Effector memory CD8-positive, alpha-beta T cell (primary cell): Measurements from ENCODE around the gene GPC1.

Source experiments
- ATAC-seq: fragments of 150-1000 bp; cut with Tn5 transposase; replicated peaks from 2 replicates; pipeline ENCODE4 v1.10.0; 2021; ENCODE audit warnings: mild to moderate bottlenecking, moderate library complexity
- DNase-seq, 3 experiments: peaks; one replicate each; pipeline ENCODE4 v3.0.0; 2021
- H3K27ac Mint-ChIP-seq, 2 donors: one replicate each; pipeline ENCODE4 v1.8.0; 2022; ENCODE audit warnings: mild to moderate bottlenecking in 2 of 2, mixed read lengths in 2 of 2, moderate library complexity in 2 of 2
- H3K27me3 Mint-ChIP-seq, 2 donors: one replicate each; pipeline ENCODE4 v1.8.0; 2022; ENCODE audit warnings: mixed read lengths in 2 of 2
- H3K36me3 Mint-ChIP-seq: one replicate; pipeline ENCODE4 v1.8.0; 2022; ENCODE audit warnings: mild to moderate bottlenecking, moderate library complexity, mixed read lengths; ENCODE audit not compliant: insufficient read depth
- H3K4me1 Mint-ChIP-seq, 2 donors: one replicate each; pipeline ENCODE4 v1.8.0; 2022; ENCODE audit warnings: low read depth in 2 of 2, mixed read lengths in 2 of 2
- H3K4me3 Mint-ChIP-seq, 2 donors: one replicate each; pipeline ENCODE4 v1.8.0; 2022; ENCODE audit warnings: mild to moderate bottlenecking in 2 of 2, mixed read lengths in 2 of 2, moderate library complexity in 2 of 2
- H3K9me3 Mint-ChIP-seq, 2 donors: one replicate each; pipeline ENCODE4 v1.8.0; 2022; ENCODE audit warnings: mixed read lengths in 2 of 2

Gene GPC1

GRCh38 chr2:240392948-240393830 is 42.3 kb upstream of the GPC1 start:
- Mint-ChIP-seq H3K27ac (no peak overlapping the region), H3K27me3 (peaks cover 0 to 16% of the 10 kb centered on the region in 2 donors), H3K36me3 (no peaks in the 10 kb centered on the region), H3K4me3 (no peak overlapping the region), H3K9me3 (no peaks in the 10 kb centered on the region), H3K4me1 (peaks cover 0 to 3% of the 10 kb centered on the region in 2 donors)
- DNase-seq, result no peak
- ATAC-seq, result no peak

GRCh38 chr2:240393831-240394410 is 41.5 kb upstream of the GPC1 start:
- H3K9me3 Mint-ChIP-seq, result no peaks in the 10 kb centered on the region
- DNase-seq (no peak), ATAC-seq (no peak)
- H3K27me3 Mint-ChIP-seq, result peaks cover 0 to 10% of the 10 kb centered on the region in 2 donors
- H3K27ac Mint-ChIP-seq, result no peak overlapping the region
- H3K36me3 Mint-ChIP-seq, result no peaks in the 10 kb centered on the region
- H3K4me3 Mint-ChIP-seq, result no peak overlapping the region
- H3K4me1 Mint-ChIP-seq, result peaks cover 0 to 3% of the 10 kb centered on the region in 2 donors

GRCh38 chr2:240394549-240394948 is 40.9 kb upstream of the GPC1 start:
- H3K27me3 Mint-ChIP-seq, result peaks cover 4 to 14% of the 10 kb centered on the region in 2 donors
- no peaks in the 10 kb centered on the region for H3K9me3 Mint-ChIP-seq
- H3K4me1 Mint-ChIP-seq, result peaks cover 0 to 3% of the 10 kb centered on the region in 2 donors
- ATAC-seq (no peak), DNase-seq (no peak)
- no peak overlapping the region for H3K27ac Mint-ChIP-seq
- H3K36me3 Mint-ChIP-seq, result no peaks in the 10 kb centered on the region
- H3K4me3 Mint-ChIP-seq, result no peak overlapping the region

DNA sequence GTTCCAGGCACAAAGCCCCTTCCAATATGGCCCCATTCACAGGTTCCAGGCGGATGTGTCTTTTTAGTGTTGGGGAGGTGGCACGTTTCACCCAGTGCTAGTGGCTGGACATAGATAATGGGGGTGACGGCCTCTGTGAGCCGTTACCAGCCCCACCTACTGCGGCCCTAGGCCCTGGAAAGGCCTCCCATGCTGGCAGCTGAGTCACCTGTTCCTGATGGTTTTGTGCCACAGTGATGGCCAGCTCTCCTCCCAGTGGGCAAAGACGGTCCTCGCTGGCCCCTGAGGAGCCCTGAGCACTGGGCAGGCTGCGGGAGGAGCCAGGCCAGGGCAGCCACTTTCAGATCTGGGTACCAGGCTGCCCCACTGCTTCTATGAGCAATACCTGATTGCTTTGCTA is 40.0 kb upstream of the GPC1 start:
- no peak overlapping the region for H3K4me3 Mint-ChIP-seq
- no peak for ATAC-seq
- H3K27ac Mint-ChIP-seq, result no peak overlapping the region
- H3K36me3 Mint-ChIP-seq, result no peaks in the 10 kb centered on the region
- H3K4me1 Mint-ChIP-seq, result peaks cover 0 to 3% of the 10 kb centered on the region in 2 donors
- no peak for DNase-seq
- no peaks in the 10 kb centered on the region for H3K9me3 Mint-ChIP-seq
- peaks cover 13 to 23% of the 10 kb centered on the region in 2 donors for H3K27me3 Mint-ChIP-seq

DNA sequence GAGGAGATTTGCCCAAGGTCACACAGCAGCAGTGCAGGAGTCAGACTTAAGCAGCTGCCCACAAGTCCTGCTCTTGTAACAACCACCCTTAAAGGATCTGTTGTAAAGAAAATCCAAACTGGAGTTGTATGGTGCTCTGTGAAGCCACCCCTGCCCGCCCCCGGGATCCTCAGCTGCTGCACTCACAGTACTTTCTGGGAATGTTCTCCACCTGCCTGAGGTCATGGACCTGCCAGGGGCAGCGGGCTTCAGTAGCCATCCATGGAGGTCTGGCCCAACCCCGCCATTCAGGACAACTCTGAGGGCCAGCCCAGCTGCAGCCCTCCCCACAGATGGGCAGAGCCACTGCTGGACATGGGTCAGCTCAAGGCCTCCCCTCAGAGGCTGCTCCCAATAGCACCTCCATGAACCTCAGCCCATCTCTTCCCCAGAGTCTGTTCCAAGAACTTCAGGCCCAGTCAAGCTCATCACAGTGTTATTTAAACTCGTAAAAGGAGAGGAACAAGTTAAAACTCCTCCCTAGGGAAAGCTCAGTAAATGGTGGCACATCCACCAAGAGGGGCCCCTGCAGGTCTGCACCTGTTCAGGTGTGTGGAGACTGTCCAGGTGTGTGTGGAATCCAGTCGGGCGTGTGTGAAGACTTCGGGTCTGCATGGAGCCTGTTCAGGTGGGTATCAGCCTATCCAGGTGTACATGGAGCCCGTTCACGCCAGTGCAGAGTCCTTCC is 39.4 kb upstream of the GPC1 start:
- peaks cover 0 to 3% of the 10 kb centered on the region in 2 donors for H3K4me1 Mint-ChIP-seq
- DNase-seq, result no peak
- no peaks in the 10 kb centered on the region for H3K9me3 Mint-ChIP-seq
- no peaks in the 10 kb centered on the region for H3K36me3 Mint-ChIP-seq
- no peak overlapping the region for H3K27ac Mint-ChIP-seq
- no peak overlapping the region for H3K4me3 Mint-ChIP-seq
- H3K27me3 Mint-ChIP-seq, result peaks cover 18 to 28% of the 10 kb centered on the region in 2 donors
- no peak for ATAC-seq

DNA sequence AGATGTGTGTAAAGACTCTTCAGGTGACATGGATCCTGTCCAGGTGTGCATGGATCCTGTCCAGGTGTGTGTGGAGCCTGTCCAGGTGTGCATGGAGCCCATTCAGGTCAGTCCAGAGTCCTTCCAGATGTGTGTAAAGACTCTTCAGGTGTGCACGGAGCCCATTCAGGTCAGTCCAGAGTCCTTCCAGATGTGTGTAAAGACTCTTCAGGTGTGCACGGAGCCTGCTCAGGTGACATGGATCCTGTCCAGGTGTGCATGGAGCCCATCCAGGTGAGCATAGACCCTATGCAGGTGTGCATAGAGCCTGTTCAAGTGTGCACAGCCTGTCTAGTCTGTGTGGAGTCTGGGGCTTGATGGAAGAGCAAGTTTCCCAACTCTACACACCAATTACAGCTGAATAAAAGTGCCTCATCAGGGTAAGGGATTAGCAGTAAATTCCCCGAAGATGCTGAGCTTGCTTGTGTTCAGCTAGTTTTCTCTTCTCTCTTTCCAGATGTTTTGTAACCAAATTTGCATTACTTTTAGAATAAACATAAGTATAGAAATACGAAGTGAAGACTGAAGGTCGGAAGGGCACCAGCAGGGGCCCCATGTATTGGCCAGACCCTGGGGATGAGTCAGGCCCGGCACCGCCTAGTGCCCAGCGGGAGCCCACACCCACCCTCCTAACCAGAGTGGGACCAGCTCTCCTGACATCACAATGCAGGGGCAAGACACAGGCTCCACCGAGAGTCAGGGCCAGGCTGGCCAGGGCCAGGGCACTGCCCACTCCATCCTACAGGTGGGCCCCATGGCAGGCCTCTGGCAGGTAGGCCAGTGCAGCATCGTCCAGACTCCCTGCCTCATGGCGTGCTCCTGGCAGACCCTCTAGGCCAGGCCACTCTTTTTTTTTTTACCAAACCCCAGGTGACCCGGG is 38.6 kb upstream of the GPC1 start:
- no peaks in the 10 kb centered on the region for H3K36me3 Mint-ChIP-seq
- H3K9me3 Mint-ChIP-seq, result no peaks in the 10 kb centered on the region
- no peak for ATAC-seq
- H3K4me3 Mint-ChIP-seq, result no peak overlapping the region
- H3K4me1 Mint-ChIP-seq, result peaks cover 0 to 3% of the 10 kb centered on the region in 2 donors
- no peak overlapping the region for H3K27ac Mint-ChIP-seq
- DNase-seq, result no peak
- peaks cover 18 to 30% of the 10 kb centered on the region in 2 donors for H3K27me3 Mint-ChIP-seq

- ATAC-seq (no peak), DNase-seq (no peak)
- peaks cover 25 to 37% of the 10 kb centered on the region in 2 donors for H3K27me3 Mint-ChIP-seq
- no peaks in the 10 kb centered on the region for H3K9me3 Mint-ChIP-seq
- H3K36me3 Mint-ChIP-seq, result no peaks in the 10 kb centered on the region
- peaks cover 0 to 3% of the 10 kb centered on the region in 2 donors for H3K4me1 Mint-ChIP-seq
- no peak overlapping the region for H3K27ac Mint-ChIP-seq
- H3K4me3 Mint-ChIP-seq, result no peak overlapping the region
Measured at GRCh38 chr2:240397542-240397916, 37.9 kb upstream of the GPC1 start.

GRCh38 chr2:240397924-240398645 is 37.4 kb upstream of the GPC1 start:
- Mint-ChIP-seq H3K36me3 (no peaks in the 10 kb centered on the region), H3K27ac (no peak overlapping the region), H3K4me3 (no peak overlapping the region), H3K4me1 (no peaks in the 10 kb centered on the region), H3K27me3 (peaks cover 28 to 42% of the 10 kb centered on the region in 2 donors), H3K9me3 (no peaks in the 10 kb centered on the region)
- ATAC-seq (no peak), DNase-seq (no peak)

DNA sequence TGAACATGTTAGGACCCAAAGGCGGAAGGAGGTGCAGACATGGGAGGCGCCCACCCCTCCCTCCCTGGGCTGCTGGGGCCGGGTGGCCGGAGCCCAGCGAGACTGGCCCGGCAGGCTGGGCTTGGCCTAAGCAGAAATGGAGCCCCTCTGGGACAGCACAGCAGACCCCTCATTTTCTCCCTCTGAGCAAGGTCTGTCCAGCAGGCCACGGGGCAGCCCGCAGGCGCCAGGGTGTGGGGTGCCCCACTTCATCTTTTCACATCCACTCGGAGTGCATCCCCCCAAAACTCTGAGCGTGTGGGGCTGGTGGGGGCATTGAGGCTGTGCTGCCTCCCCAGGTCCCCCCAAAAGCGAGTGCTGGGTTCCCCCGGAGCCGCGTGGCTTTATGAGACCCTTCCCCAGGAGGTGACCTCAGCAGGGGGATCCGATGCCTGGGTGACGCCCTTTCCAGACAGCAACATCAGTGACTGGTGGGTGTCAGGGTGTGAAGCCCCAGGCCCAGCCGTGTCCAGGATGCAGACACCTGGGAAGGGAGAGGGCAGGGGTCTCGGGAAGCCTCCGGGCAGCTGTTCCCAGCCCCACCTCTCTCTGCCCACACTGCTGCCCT is 36.7 kb upstream of the GPC1 start:
- ATAC-seq, result no peak

GRCh38 chr2:240399419-240400324 is 35.8 kb upstream of the GPC1 start:
- peaks cover 2 to 4% of the 10 kb centered on the region in 2 donors for H3K4me1 Mint-ChIP-seq
- no peak overlapping the region for H3K27ac Mint-ChIP-seq
- H3K36me3 Mint-ChIP-seq, result no peaks in the 10 kb centered on the region
- H3K27me3 Mint-ChIP-seq, result peaks cover 28 to 50% of the 10 kb centered on the region in 2 donors
- DNase-seq (no peak), ATAC-seq (no peak)
- H3K4me3 Mint-ChIP-seq, result no peak overlapping the region
- H3K9me3 Mint-ChIP-seq, result no peaks in the 10 kb centered on the region

More for the DNA sequence above, 36.7 kb upstream of the GPC1 start:
- H3K27ac Mint-ChIP-seq, result no peak overlapping the region
- DNase-seq, result no peak
- peaks cover 2 to 4% of the 10 kb centered on the region in 2 donors for H3K4me1 Mint-ChIP-seq
- H3K4me3 Mint-ChIP-seq, result no peak overlapping the region
- H3K36me3 Mint-ChIP-seq, result no peaks in the 10 kb centered on the region
- H3K27me3 Mint-ChIP-seq, result peaks cover 28 to 49% of the 10 kb centered on the region in 2 donors
- no peaks in the 10 kb centered on the region for H3K9me3 Mint-ChIP-seq

- no peak for ATAC-seq
- no peak for DNase-seq
- Mint-ChIP-seq H3K27ac (no peak overlapping the region), H3K27me3 (peaks cover 28 to 59% of the 10 kb centered on the region in 2 donors), H3K4me1 (peaks cover 2 to 4% of the 10 kb centered on the region in 2 donors), H3K36me3 (no peaks in the 10 kb centered on the region), H3K9me3 (no peaks in the 10 kb centered on the region), H3K4me3 (no peak overlapping the region)
Measured at GRCh38 chr2:240400371-240401161, 34.9 kb upstream of the GPC1 start.
